HAP-1 (cell line): ENCODE results near the gene SRSF3.

Experiments used
- DNase-seq, 2 experiments: peaks; one replicate each; pipeline ENCODE4 v3.0.0-alpha.2; 2016 to 2020; ENCODE audit warnings: low spot score in 2 of 2
- H3K27me3 ChIP-seq: fragments of 250-450 bp; sonication (Bioruptor Pico); 2 replicates; pipeline ENCODE4 v1.5.1; 2020; ENCODE audit warnings: low read depth, mild to moderate bottlenecking, moderate library complexity
- H3K36me3 ChIP-seq: fragments of 250-450 bp; sonication (Bioruptor Pico); replicated peaks from 2 replicates; pipeline ENCODE4 v1.5.1; 2020; ENCODE audit warnings: mild to moderate bottlenecking
- H3K4me1 ChIP-seq: fragments of 250-450 bp; sonication (Bioruptor Pico); 2 replicates; pipeline ENCODE4 v1.5.1; 2020; ENCODE audit warnings: mild to moderate bottlenecking
- H3K4me3 ChIP-seq: fragments of 250-450 bp; sonication (Bioruptor Pico); 2 replicates; pipeline ENCODE4 v1.5.1; 2020; ENCODE audit warnings: mild to moderate bottlenecking, moderate library complexity
- H3K9me3 ChIP-seq: fragments of 250-450 bp; sonication (Bioruptor Pico); 2 replicates; pipeline ENCODE4 v1.5.1; 2020; ENCODE audit warnings: mild to moderate bottlenecking, moderate library complexity
- in situ Hi-C: fragments of 300-500 bp; cut with MboI; formaldehyde crosslinking; loops from 3 replicates; pipeline ENCODE4 v1.14.3; 2020; ENCODE audit warnings: low sequenced_read_pairs, inconsistent platforms, mixed read lengths

The SRSF3 gene

GRCh38 chr6:36627141-36627540 lies 33.0 kb downstream of the SRSF3 start:
- in situ Hi-C loops: loop anchor here (10.0 kb wide), 1 partner anchor 128 kb away; no protein-coding TSS in a partner anchor
- no peaks in the 10 kb centered on the region for H3K36me3 ChIP-seq
- DNase-seq: no peak
- H3K4me3 ChIP-seq: no peak overlapping the region
- H3K4me1 ChIP-seq: no peaks in the 10 kb centered on the region
- H3K27me3 ChIP-seq: no peaks in the 10 kb centered on the region
- H3K9me3 ChIP-seq: no peaks in the 10 kb centered on the region

DNA sequence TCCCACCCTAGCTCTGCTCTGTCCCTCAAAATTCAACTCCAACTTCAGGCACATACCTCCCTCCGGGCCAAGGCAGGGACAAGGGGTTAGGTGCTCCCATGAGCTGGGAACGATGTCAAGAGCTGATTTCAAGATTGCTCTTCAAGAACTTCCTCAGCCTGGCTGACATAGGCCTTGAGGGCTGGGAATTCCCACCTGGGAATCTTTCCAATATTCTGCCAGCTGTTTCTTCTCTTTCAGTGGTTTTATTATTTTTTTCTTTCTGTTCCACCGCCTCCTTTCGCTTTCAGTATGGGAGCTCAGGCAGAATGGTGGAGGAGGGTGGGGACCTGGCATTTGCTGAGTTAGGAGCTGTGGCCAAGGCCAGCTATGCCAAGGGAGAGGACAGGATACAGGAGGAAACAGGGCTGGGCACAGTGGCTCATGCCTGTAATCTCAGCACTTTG lies 33.7 kb downstream of the SRSF3 start:
- no peak for DNase-seq
- Histone ChIP-seq H3K27me3 (no peaks in the 10 kb centered on the region), H3K4me3 (no peak overlapping the region), H3K36me3 (no peaks in the 10 kb centered on the region), H3K9me3 (no peaks in the 10 kb centered on the region), H3K4me1 (no peaks in the 10 kb centered on the region)
- in situ Hi-C loops: loop anchor here (10.0 kb wide), 1 partner anchor 127 kb away; no protein-coding TSS in a partner anchor

- no peak for DNase-seq
- Histone ChIP-seq H3K4me3 (no peak overlapping the region), H3K4me1 (no peaks in the 10 kb centered on the region), H3K9me3 (no peaks in the 10 kb centered on the region), H3K36me3 (no peaks in the 10 kb centered on the region), H3K27me3 (no peaks in the 10 kb centered on the region)
- in situ Hi-C loops: loop anchor here (10.0 kb wide), 1 partner anchor 125 kb away; no protein-coding TSS in a partner anchor
Observed at GRCh38 chr6:36629784-36630183, 35.6 kb downstream of the SRSF3 start.

- Histone ChIP-seq H3K27me3 (no peaks in the 10 kb centered on the region), H3K36me3 (no peaks in the 10 kb centered on the region), H3K4me3 (no peak overlapping the region), H3K4me1 (no peaks in the 10 kb centered on the region), H3K9me3 (no peaks in the 10 kb centered on the region)
- DNase-seq: no peak
- in situ Hi-C loops: no loop called here
Observed at GRCh38 chr6:36631326-36632011, 37.3 kb downstream of the SRSF3 start.

DNA sequence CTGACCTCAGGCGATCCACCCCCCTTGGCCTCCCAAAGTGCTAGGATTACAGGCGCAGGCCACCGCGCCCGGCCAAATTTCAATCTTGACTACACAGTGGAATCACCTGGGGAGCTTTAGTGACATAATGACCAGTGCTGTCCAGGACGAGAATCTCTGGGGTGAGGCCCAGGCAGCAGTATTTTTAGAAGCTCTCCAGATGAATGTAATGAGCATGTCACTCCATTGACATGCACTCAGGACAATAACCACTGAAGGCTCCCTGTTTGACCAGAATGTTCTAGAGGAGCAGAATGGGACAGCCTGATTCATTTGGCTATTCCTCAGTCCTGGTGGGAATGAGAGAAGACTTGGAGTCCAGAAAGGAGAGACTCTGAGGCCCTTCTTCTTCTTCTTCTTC lies 39.2 kb downstream of the SRSF3 start:
- in situ Hi-C loops: no loop called here
- Histone ChIP-seq H3K4me1 (no peaks in the 10 kb centered on the region), H3K27me3 (no peaks in the 10 kb centered on the region), H3K4me3 (no peak overlapping the region), H3K9me3 (no peaks in the 10 kb centered on the region), H3K36me3 (no peaks in the 10 kb centered on the region)
- DNase-seq: no peak

GRCh38 chr6:36633915-36634314 lies 39.8 kb downstream of the SRSF3 start:
- H3K4me3 ChIP-seq: no peak overlapping the region
- no peaks in the 10 kb centered on the region for H3K4me1 ChIP-seq
- no peak for DNase-seq
- no peaks in the 10 kb centered on the region for H3K9me3 ChIP-seq
- in situ Hi-C loops: no loop called here
- no peaks in the 10 kb centered on the region for H3K27me3 ChIP-seq
- H3K36me3 ChIP-seq: no peaks in the 10 kb centered on the region

- Histone ChIP-seq H3K27me3 (no peaks in the 10 kb centered on the region), H3K36me3 (no peaks in the 10 kb centered on the region), H3K4me3 (no peak overlapping the region), H3K4me1 (no peaks in the 10 kb centered on the region), H3K9me3 (no peaks in the 10 kb centered on the region)
- no peak for DNase-seq
- in situ Hi-C loops: no loop called here
Observed at GRCh38 chr6:36634317-36635108, 40.4 kb downstream of the SRSF3 start.

DNA sequence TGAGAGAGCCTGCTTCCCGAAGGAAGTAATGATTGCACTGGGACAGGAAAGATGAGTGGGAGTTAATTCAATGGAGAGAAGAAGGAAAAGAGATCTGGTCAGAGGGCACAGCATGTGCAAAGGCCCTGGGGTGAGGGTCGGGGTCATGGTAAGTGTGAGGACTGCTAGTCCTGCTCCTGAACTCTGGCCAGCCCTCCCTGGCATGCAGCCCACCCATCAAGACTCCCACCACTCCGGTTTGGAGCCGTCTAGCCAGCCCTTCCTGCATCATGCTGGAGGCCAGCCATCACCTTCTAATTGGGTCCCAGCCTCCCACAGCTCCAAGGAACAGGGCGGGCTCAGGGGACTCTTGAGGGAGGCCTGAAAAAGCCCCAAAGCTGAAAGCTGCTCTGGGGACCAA lies 42.1 kb downstream of the SRSF3 start:
- no peaks in the 10 kb centered on the region for H3K27me3 ChIP-seq
- in situ Hi-C loops: no loop called here
- H3K4me3 ChIP-seq: no peak overlapping the region
- H3K36me3 ChIP-seq: no peaks in the 10 kb centered on the region
- DNase-seq: no peak
- no peaks in the 10 kb centered on the region for H3K9me3 ChIP-seq
- H3K4me1 ChIP-seq: no peaks in the 10 kb centered on the region

DNA sequence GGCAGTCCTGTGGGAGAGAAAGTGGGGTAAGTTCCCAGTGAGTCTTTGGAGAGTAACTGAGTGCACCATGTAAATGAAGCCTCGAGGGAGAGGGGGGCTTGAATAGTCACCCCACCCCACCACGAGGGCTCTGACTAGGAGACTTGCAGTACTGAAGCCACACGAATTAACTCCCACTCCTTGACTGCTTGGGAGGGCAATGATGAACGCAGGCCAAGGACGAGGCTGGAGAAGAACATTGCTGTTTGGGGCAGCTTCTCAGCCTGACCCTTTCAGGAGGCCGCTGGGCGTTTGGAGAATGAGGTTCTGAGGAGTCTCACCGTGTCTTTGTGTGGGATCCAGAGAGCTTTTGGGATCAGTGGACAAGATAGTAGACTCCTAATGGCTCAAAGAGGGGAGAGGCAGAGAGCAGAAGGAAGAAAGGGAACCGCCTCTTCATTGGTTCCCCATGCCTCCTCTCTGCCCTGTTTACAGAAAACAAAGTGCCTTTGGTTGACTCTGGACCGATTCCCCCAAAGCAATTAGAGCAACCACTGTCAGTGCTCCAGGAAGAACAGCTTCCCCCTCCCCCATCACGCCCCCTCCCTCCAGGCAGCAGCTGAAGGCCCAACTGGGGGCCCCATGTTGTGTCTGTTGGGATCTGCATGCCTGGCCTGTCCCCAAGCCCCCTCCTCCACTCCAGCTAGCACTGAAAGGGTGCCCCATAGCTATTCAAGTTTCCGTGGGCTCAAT lies 42.7 kb downstream of the SRSF3 start:
- Histone ChIP-seq H3K4me3 (no peak overlapping the region), H3K9me3 (no peaks in the 10 kb centered on the region), H3K27me3 (no peaks in the 10 kb centered on the region), H3K36me3 (no peaks in the 10 kb centered on the region), H3K4me1 (no peaks in the 10 kb centered on the region)
- in situ Hi-C loops: no loop called here
- DNase-seq: no peak

- no peaks in the 10 kb centered on the region for H3K9me3 ChIP-seq
- in situ Hi-C loops: no loop called here
- DNase-seq: no peak
- H3K4me3 ChIP-seq: no peak overlapping the region
- no peaks in the 10 kb centered on the region for H3K36me3 ChIP-seq
- H3K4me1 ChIP-seq: no peaks in the 10 kb centered on the region
- no peaks in the 10 kb centered on the region for H3K27me3 ChIP-seq
Observed at GRCh38 chr6:36638579-36638978, 44.4 kb downstream of the SRSF3 start.

DNA sequence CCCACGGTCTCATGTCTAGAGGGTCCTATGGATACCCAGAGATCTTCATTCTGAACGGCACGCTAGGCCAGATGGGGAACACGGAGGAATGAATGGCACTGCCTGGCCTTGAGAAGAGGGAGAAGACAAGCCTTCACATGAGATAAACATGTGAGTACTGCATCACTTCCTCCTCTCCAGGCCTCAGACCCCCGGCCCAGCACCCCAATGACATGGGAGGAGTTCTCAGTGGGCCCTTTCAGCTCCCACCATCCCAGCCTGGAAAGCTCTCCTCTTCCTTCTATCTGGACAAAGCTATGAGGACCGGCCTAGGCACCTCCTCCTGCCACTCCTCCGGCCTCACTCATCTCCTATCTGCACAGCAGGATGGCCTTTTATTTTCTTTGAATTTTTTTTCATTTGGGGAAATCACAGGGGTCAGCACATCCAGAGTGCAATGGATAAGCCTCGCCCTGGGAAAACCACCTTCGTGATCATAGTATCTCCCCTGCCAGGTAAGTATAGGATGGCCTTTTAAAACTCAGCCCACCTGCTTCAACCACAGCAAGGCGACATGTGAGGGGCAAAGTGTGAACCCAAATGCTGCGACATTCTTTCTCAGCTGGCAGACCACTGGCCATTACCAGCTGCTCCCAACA lies 45.1 kb downstream of the SRSF3 start:
- in situ Hi-C loops: no loop called here
- no peak for DNase-seq
- no peaks in the 10 kb centered on the region for H3K27me3 ChIP-seq
- no peaks in the 10 kb centered on the region for H3K36me3 ChIP-seq
- no peaks in the 10 kb centered on the region for H3K9me3 ChIP-seq
- no peak overlapping the region for H3K4me3 ChIP-seq
- H3K4me1 ChIP-seq: no peaks in the 10 kb centered on the region

DNA sequence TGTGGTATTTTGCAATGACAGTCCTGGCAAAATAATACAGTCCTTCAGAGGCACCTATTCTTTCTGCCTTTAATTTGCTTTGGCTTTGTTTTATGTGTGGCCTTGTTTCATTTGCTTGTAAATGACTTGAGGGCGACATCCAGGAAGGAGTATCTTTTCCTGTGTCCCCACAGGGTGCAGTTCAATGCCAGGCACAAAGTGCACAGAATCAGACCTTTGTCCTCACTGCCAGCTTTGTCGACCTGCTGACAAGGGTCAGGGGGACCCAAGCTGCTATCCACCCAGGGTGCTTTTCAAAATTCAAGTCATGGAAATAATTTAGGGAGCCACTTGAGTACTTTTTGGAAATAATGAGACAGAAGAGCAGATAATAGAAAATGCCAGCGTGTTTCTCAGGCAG lies 47.4 kb downstream of the SRSF3 start:
- no peak for DNase-seq
- no peaks in the 10 kb centered on the region for H3K36me3 ChIP-seq
- no peaks in the 10 kb centered on the region for H3K4me1 ChIP-seq
- in situ Hi-C loops: no loop called here
- no peaks in the 10 kb centered on the region for H3K27me3 ChIP-seq
- H3K9me3 ChIP-seq: no peaks in the 10 kb centered on the region
- no peak overlapping the region for H3K4me3 ChIP-seq

DNA sequence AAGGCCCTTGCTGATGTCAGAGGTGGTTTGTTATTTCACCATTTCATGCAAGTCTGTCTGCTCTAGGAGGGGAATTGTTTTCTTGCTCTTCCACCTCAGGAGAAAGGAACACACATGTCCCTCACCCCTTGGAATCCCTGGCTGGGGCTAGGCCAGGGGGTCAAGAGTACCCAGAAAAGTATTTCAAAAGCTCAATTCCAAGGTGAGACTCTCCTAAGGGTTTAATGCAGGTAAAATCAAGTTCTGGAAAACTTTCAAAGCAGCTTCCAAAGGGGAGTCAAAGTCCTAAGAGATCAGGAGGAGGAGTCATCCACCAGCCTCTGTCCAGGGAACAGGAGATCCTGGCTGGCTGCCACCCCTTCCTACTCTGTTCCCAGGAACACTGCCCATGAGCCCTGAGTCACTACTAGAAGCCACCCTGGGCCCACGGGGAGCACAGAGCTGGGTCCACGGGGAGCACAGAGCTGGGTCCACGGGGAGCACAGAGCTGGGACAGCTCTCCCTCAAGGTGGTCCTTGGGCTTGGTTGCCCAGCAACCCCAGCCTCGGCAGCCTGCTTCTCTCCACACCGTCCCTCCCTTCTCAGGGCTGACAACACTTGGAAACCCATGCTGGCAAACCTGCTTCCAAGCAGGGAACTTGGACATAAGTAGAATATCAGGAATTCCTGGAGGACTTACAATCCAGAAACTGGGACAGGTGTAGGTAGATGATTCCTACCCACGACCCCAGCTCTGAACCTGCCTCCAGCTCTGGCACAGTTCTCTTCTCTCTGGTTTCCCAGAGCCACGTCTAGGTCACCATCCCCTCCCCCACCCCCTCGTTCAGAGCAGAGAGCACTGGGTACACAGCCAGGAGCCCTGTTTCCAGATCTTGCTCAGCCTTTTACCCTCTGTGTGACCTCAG lies 49.0 kb downstream of the SRSF3 start:
- DNase-seq: no peak
- Histone ChIP-seq H3K4me1 (no peaks in the 10 kb centered on the region), H3K36me3 (no peaks in the 10 kb centered on the region), H3K9me3 (no peaks in the 10 kb centered on the region), H3K4me3 (no peak overlapping the region), H3K27me3 (no peaks in the 10 kb centered on the region)
- in situ Hi-C loops: no loop called here
